ENCODE results near the gene COL4A1. TPM values are rescaled to one million over a fixed set of nuclear protein-coding genes. Genes with fewer than 3 reads are reported as not detected.

The COL4A1 gene
- polyA plus RNA-seq, 1 donor (not counting 4 experiments of a cell fraction or from before 2014, with no cell fraction given): 22.3 TPM

DNA sequence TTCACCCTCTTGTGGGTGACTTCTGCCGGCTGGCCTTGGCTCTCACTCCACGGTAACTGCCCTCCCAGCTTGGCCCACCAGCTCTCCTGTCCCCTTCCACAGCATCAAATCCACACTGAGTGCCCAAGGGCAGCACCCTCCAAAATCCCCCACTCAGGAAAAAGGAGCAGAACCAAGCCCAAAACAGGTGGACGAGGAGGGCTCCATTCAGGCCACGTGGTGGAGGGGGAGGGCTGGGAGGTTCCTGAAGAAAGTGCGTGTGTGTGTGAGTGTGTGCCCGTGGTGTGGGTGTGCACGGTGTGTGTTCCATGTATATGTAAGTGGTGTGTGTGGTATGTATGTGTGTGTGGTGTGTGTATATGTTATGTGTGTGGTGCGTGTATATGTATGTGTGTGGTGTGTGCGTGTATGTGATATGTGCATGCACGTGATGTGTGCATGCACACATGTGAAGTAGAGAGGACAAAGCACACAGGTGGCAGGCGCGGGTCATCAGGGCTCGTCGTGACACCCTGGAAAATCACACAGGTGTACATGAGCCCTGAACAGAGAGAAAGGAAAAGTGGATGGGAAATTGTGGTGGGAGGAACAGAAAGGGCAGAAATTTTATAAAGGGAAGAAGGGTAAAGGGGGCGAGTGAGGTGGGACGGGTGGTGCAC is 76.9 kb downstream of the COL4A1 start:
- no peaks in the 10 kb centered on the region for H3K79me2 ChIP-seq (ENCODE audit: control insufficient read depth, insufficient read depth, low read length)
- H3K27me3 ChIP-seq (ENCODE audit: control insufficient read depth, extremely low read depth, insufficient read depth, low read length): no peaks in the 10 kb centered on the region
- H3K9me3 ChIP-seq (ENCODE audit: control insufficient read depth, low read depth, low read length): no peaks in the 10 kb centered on the region
- H3K9me1 ChIP-seq (ENCODE audit: control insufficient read depth, extremely low read depth, insufficient read depth, low read length): no peaks in the 10 kb centered on the region
- H4K20me1 ChIP-seq (ENCODE audit: control insufficient read depth, extremely low read depth, insufficient read depth, low read length): no peaks in the 10 kb centered on the region
- no peak overlapping the region for H3K9ac ChIP-seq (ENCODE audit: control insufficient read depth, extremely low read depth, insufficient read depth, low read length)
- TF ChIP-seq EZH2 (IDR thresholded peaks at IDR 0.05; ENCODE audit: low read length): no peak
- TF ChIP-seq, protein P1, sequence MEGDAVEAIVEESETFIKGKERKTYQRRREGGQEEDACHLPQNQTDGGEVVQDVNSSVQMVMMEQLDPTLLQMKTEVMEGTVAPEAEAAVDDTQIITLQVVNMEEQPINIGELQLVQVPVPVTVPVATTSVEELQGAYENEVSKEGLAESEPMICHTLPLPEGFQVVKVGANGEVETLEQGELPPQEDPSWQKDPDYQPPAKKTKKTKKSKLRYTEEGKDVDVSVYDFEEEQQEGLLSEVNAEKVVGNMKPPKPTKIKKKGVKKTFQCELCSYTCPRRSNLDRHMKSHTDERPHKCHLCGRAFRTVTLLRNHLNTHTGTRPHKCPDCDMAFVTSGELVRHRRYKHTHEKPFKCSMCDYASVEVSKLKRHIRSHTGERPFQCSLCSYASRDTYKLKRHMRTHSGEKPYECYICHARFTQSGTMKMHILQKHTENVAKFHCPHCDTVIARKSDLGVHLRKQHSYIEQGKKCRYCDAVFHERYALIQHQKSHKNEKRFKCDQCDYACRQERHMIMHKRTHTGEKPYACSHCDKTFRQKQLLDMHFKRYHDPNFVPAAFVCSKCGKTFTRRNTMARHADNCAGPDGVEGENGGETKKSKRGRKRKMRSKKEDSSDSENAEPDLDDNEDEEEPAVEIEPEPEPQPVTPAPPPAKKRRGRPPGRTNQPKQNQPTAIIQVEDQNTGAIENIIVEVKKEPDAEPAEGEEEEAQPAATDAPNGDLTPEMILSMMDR (optimal IDR thresholded peaks at IDR 0.05 in 1 of 3, IDR thresholded peaks at IDR 0.05 in 1 of 3, conservative IDR thresholded peaks at IDR 0.05 in 1 of 3; ENCODE audit: extremely low read depth in 1 of 3, insufficient read depth in 2 of 3, low read length in 3 of 3): no peak
- H3K27ac ChIP-seq (ENCODE audit: control insufficient read depth, insufficient read depth, low read length): no peak overlapping the region
- FAIRE-seq (no peak), DNase-seq (ENCODE audit: low read depth, low spot score) (no peak)
- no peak overlapping the region for H3K4me2 ChIP-seq (ENCODE audit: control insufficient read depth, extremely low read depth, insufficient read depth, low read depth, low read length)
- H2AFZ ChIP-seq (ENCODE audit: control insufficient read depth, low read length): no peak overlapping the region
- H3K4me1 ChIP-seq (ENCODE audit: control insufficient read depth, extremely low read depth, insufficient read depth, low read length): peaks cover 18% of the 10 kb centered on the region
- H3K36me3 ChIP-seq (ENCODE audit: control insufficient read depth in 2 of 2, extremely low read depth in 1 of 2, insufficient read depth in 2 of 2, low read length in 2 of 2): no peaks in the 10 kb centered on the region
- H3K4me3 ChIP-seq (ENCODE audit: control insufficient read depth in 2 of 3, extremely low read depth in 1 of 3, insufficient read depth in 2 of 3, low read depth in 1 of 3, low read length in 3 of 3): no peak overlapping the region
- dilution Hi-C loops (cut with MboI; ENCODE audit: extremely low pct_ligation_motif_present, low sequenced_read_pairs): no loop called here

DNA sequence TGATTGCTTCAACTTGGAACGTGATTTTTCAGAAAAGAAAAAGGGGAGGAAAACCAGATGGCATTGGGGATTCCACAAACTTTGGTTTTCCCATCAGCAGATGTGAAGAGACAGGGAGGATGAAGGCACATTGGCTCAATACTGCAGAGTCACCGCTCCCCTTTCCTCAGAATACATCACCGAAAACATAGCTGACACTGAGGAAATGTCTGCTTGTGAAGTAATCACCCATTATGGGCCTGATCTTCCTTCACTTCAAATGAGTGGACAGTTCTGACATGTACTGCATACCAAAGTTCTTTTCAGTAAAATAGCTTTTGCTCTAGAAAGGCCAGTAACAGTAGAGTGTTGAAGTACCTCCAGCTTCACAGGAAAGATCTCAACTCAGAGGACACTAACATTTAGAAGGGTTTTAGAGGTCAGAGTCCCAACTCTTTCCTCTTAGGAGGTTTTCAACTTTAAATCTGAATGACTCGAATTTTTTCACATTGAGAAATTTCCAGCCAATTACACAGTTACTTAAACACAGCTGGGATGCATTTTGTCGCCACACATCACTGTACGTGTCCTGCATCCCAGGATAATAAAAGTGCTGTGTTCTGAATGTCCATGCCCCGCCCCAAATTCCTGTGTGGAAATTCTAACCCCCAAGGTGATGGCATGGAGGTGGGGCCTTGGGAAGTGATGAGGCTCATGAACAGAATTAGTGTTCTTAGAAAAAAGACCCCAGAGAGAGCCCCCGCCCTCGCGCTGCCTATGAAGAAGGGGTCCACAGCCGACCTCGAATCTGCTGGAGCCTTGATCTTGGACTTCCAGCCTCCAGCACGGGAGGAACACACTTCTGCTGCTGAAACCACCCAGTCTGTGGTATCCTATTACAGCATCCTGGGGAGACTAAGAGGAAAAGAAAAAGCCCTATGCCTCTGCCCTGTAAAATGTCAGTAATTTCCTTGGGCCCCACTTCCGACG is 77.7 kb downstream of the COL4A1 start:
- FAIRE-seq: no peak
- no peak for DNase-seq (ENCODE audit: low read depth, low spot score)
- H3K9me1 ChIP-seq (ENCODE audit: control insufficient read depth, extremely low read depth, insufficient read depth, low read length): no peaks in the 10 kb centered on the region
- no peaks in the 10 kb centered on the region for H3K9me3 ChIP-seq (ENCODE audit: control insufficient read depth, low read depth, low read length)
- H3K36me3 ChIP-seq (ENCODE audit: control insufficient read depth in 2 of 2, extremely low read depth in 1 of 2, insufficient read depth in 2 of 2, low read length in 2 of 2): no peaks in the 10 kb centered on the region
- H3K79me2 ChIP-seq (ENCODE audit: control insufficient read depth, insufficient read depth, low read length): no peaks in the 10 kb centered on the region
- H3K4me3 ChIP-seq (ENCODE audit: control insufficient read depth in 2 of 3, extremely low read depth in 1 of 3, insufficient read depth in 2 of 3, low read depth in 1 of 3, low read length in 3 of 3): no peak overlapping the region
- TF ChIP-seq, protein P1 (optimal IDR thresholded peaks at IDR 0.05 in 1 of 3, IDR thresholded peaks at IDR 0.05 in 1 of 3, conservative IDR thresholded peaks at IDR 0.05 in 1 of 3; ENCODE audit: extremely low read depth in 1 of 3, insufficient read depth in 2 of 3, low read length in 3 of 3): no peak
- TF ChIP-seq EZH2 (IDR thresholded peaks at IDR 0.05; ENCODE audit: low read length): no peak
- no peak overlapping the region for H3K9ac ChIP-seq (ENCODE audit: control insufficient read depth, extremely low read depth, insufficient read depth, low read length)
- no peak overlapping the region for H3K4me2 ChIP-seq (ENCODE audit: control insufficient read depth, extremely low read depth, insufficient read depth, low read depth, low read length)
- peaks cover 18% of the 10 kb centered on the region for H3K4me1 ChIP-seq (ENCODE audit: control insufficient read depth, extremely low read depth, insufficient read depth, low read length)
- dilution Hi-C loops (cut with MboI; ENCODE audit: extremely low pct_ligation_motif_present, low sequenced_read_pairs): no loop called here
- no peak overlapping the region for H2AFZ ChIP-seq (ENCODE audit: control insufficient read depth, low read length)
- no peak overlapping the region for H3K27ac ChIP-seq (ENCODE audit: control insufficient read depth, insufficient read depth, low read length)
- no peaks in the 10 kb centered on the region for H4K20me1 ChIP-seq (ENCODE audit: control insufficient read depth, extremely low read depth, insufficient read depth, low read length)
- H3K27me3 ChIP-seq (ENCODE audit: control insufficient read depth, extremely low read depth, insufficient read depth, low read length): no peaks in the 10 kb centered on the region

Measured in keratinocyte (primary cell).